Mesothelial cell of epicardium (in vitro differentiated cells): Measurements from ENCODE around the gene TAOK3. TPM values are rescaled to one million over a fixed set of nuclear protein-coding genes. Genes with fewer than 3 reads are reported as not detected.
A peak's percentile ranks its signal among the peaks of the same experiment; 100 is the strongest.

ENCODE experiments used
- DNase-seq, 2 experiments: peaks; one replicate each; pipeline ENCODE4 v3.0.0; 2021; ENCODE audit warnings: low spot score in 2 of 2; ENCODE audit not compliant: unreplicated experiment in 2 of 2
- H3K27ac Mint-ChIP-seq: 2 replicates; pipeline ENCODE4 v1.8.0; 2021; ENCODE audit warnings: mixed read lengths
- H3K27me3 Mint-ChIP-seq: 2 replicates; pipeline ENCODE4 v1.8.0; 2021; ENCODE audit warnings: low read depth, mixed read lengths
- H3K36me3 Mint-ChIP-seq: 2 replicates; pipeline ENCODE4 v1.8.0; 2021; ENCODE audit warnings: mixed read lengths
- H3K4me1 Mint-ChIP-seq: 2 replicates; pipeline ENCODE4 v1.8.0; 2021; ENCODE audit warnings: mixed read lengths
- H3K4me3 Mint-ChIP-seq: 2 replicates; pipeline ENCODE4 v1.8.0; 2021; ENCODE audit warnings: mild to moderate bottlenecking, moderate library complexity, mixed read lengths
- H3K9me3 Mint-ChIP-seq: 2 replicates; pipeline ENCODE4 v1.8.0; 2021; ENCODE audit warnings: mixed read lengths
- total RNA-seq: library from RNA; stranded (reverse); gene quantifications from 3 replicates; pipeline ENCODE4 v1.2.1, GENCODE V29; 2021
- TF ChIP-seq, protein P1 (sequence below): fragments of 200-600 bp; sonication (generic); IDR thresholded peaks from one replicate; pipeline ENCODE4 v1.5.0; 2021; ENCODE audit warnings: antibody characterized with exemption; ENCODE audit not compliant: unreplicated experiment

TAOK3 gene
- total RNA-seq, 1 donor from 2014 or later = 27.7 TPM

DNA sequence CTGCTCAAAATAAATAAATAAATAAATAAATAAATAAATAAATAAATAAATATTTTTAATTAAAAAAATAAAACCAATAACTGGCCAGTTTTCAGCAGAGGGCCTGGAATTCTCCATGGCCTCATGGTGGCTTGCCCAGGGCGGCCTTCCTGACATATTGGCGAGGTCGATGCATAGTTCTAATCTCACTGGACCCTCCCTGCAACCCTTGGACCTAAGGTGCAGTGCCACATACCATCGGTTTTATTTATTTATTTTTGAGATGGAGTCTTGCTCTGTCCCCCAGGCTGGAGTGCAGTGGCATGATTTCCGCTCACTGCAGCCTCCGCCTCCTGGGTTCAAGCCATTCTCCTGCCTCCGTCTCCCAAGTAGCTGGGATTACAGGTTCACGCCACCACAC lies 265.0 kb downstream of the TAOK3 start:
- TF ChIP-seq, protein P1, sequence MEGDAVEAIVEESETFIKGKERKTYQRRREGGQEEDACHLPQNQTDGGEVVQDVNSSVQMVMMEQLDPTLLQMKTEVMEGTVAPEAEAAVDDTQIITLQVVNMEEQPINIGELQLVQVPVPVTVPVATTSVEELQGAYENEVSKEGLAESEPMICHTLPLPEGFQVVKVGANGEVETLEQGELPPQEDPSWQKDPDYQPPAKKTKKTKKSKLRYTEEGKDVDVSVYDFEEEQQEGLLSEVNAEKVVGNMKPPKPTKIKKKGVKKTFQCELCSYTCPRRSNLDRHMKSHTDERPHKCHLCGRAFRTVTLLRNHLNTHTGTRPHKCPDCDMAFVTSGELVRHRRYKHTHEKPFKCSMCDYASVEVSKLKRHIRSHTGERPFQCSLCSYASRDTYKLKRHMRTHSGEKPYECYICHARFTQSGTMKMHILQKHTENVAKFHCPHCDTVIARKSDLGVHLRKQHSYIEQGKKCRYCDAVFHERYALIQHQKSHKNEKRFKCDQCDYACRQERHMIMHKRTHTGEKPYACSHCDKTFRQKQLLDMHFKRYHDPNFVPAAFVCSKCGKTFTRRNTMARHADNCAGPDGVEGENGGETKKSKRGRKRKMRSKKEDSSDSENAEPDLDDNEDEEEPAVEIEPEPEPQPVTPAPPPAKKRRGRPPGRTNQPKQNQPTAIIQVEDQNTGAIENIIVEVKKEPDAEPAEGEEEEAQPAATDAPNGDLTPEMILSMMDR = no peak
- H3K27me3 Mint-ChIP-seq = no peaks in the 10 kb centered on the region
- no peak for DNase-seq
- no peak overlapping the region for H3K4me3 Mint-ChIP-seq
- H3K4me1 Mint-ChIP-seq = peaks cover 14% of the 10 kb centered on the region
- no peaks in the 10 kb centered on the region for H3K36me3 Mint-ChIP-seq
- H3K27ac Mint-ChIP-seq = no peak overlapping the region
- no peaks in the 10 kb centered on the region for H3K9me3 Mint-ChIP-seq

DNA sequence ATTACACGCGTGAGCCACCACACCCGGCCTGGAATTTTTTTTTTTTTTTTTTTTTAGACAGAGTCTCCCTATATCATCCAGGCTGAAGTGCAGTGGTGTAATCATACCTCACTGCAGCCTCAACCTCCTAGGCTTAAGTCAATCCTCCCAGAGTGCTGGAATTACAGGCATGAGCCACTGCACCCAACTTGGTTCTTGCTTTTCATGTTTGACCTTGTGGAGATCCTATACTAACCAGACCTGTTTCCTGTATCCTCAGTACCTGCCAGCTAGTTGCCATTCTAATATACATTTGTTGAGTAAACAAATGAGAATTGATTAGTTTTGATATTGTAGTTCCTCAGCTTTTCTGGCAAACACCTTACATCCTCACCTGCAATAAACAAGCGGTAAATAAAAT lies 265.7 kb downstream of the TAOK3 start:
- peak overlapping the region; percentile 81 for H3K27ac Mint-ChIP-seq
- H3K36me3 Mint-ChIP-seq = no peaks in the 10 kb centered on the region
- H3K9me3 Mint-ChIP-seq = no peaks in the 10 kb centered on the region
- no peak overlapping the region for H3K4me3 Mint-ChIP-seq
- DNase-seq = no peak
- no peaks in the 10 kb centered on the region for H3K27me3 Mint-ChIP-seq
- peaks cover 16% of the 10 kb centered on the region for H3K4me1 Mint-ChIP-seq
- TF ChIP-seq, protein P1 = no peak

DNA sequence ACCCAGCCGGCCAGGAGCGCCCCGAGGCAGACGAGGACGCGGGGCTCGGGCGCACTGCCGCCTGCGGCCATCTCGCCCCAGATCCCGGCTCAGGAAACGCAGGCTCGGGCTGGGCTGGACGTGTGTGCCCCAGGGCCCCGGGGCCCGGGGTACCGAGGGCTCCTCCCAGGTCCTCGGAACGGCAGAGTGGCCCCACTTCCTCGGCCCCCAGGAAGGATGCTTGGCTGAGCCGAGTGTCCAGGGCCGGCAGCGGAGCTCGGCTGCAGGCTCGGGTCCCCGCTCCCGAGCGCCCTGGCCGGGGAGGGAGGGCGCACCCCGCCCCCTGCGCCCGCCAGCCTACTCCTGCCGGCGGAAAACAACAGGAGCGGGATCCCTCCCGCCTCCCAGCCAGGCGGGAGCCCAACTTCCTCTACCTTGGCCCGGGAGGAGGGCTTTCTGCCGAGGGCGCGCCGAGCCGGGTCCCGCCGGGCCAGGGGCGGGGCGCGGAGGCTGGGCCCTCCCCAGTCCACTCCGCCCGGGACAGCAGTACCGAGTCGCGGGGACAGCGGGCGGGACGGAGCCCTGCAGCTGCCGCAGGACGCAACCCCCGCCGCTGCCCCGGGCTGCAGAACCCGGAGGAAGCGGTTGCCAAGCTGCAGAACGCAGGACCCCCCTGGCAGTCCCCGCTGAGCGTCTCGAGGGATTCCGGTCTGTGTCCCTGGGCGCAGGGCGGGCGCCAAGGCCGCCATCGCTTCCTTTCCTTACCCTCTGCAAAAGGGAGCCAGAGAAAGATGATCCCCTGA lies 268.9 kb downstream of the TAOK3 start, which contains the start of gene VSIG10:
VSIG10 (minus strand) TSS at position 411 of the 782 bp plus-strand sequence; CDS start at position 71, 340 bp downstream.
- H3K9me3 Mint-ChIP-seq = no peaks in the 10 kb centered on the region
- peak; percentile 31 to 67 for DNase-seq
- peak within 1 kb of the TSS; percentile 85 for H3K4me3 Mint-ChIP-seq
- H3K27ac Mint-ChIP-seq = peak within 1 kb of the TSS; percentile 91
- peaks cover 16% of the 10 kb centered on the region for H3K4me1 Mint-ChIP-seq
- TF ChIP-seq, protein P1 = no peak
- no peaks in the 10 kb centered on the region for H3K36me3 Mint-ChIP-seq
- no peaks in the 10 kb centered on the region for H3K27me3 Mint-ChIP-seq

DNA sequence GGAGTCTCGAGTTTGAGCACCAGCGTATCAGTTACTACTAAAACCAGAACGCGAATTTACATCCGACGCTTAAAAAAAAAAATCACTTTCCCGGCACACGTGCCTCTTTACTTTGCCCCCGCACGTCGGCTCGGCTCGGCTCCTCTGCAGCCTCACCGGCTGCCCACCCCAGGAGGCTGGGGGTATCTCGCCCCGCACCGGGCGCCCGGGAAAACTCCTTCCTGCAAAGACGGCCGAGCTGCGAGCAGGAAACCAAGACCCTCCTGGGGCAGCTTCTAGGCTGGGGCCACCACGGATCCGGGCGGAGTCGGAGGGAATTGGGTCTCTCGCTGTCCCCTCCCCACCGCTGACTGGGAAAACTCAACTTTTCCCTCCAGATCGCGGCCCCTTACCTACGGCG lies 269.5 kb downstream of the TAOK3 start:
- peak in 1 of 2 experiments; percentile 57 for DNase-seq
- H3K36me3 Mint-ChIP-seq = no peaks in the 10 kb centered on the region
- no peaks in the 10 kb centered on the region for H3K9me3 Mint-ChIP-seq
- H3K27ac Mint-ChIP-seq = no peak overlapping the region
- peak overlapping the region; percentile 85 for H3K4me3 Mint-ChIP-seq
- no peaks in the 10 kb centered on the region for H3K27me3 Mint-ChIP-seq
- H3K4me1 Mint-ChIP-seq = peaks cover 16% of the 10 kb centered on the region
- TF ChIP-seq, protein P1 = no peak

DNA sequence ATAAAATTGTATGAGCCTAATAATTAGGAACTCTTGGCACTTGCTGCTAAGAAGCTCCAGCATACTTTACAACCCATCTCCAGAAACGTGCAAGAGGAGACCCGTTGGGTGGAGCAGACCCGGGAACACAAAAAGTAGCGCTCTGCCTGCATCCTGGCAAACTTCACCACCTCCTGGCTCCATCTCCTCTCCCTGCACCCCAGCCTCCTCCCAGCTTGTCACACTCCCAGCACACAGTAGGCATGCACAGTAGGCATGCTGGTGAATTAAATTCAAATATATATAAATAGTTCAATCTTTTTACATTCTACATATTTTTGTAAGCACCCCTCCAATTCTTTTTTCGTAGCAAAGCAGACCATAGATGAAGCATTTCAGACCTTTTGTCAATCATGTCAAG lies 270.1 kb downstream of the TAOK3 start:
- H3K9me3 Mint-ChIP-seq = no peaks in the 10 kb centered on the region
- H3K27ac Mint-ChIP-seq = peak overlapping the region; percentile 80
- no peaks in the 10 kb centered on the region for H3K27me3 Mint-ChIP-seq
- H3K36me3 Mint-ChIP-seq = no peaks in the 10 kb centered on the region
- peaks cover 16% of the 10 kb centered on the region for H3K4me1 Mint-ChIP-seq
- DNase-seq = no peak
- TF ChIP-seq, protein P1 = no peak
- peak overlapping the region; percentile 85 for H3K4me3 Mint-ChIP-seq
